Endodermal cell (in vitro differentiated cells): Measurements from ENCODE around the gene SIN3B. TPM values are rescaled to one million over a fixed set of nuclear protein-coding genes. Genes with fewer than 3 reads are reported as not detected.

Experiments
- DNase-seq: peaks from one replicate; pipeline ENCODE4 v3.0.0-alpha.2; 2017
- H3K27ac ChIP-seq: 2 replicates; pipeline ENCODE4 v1.5.1; 2013; ENCODE audit warnings: mild to moderate bottlenecking, low read depth, low read length, moderate library complexity
- H3K27me3 ChIP-seq: 2 replicates; pipeline ENCODE4 v1.6.1; 2013; ENCODE audit warnings: mild to moderate bottlenecking, low read length, moderate library complexity; ENCODE audit not compliant: insufficient read depth, control insufficient read depth, poor library complexity, severe bottlenecking
- H3K36me3 ChIP-seq: 2 replicates; pipeline ENCODE4 v1.7.0; 2013; ENCODE audit warnings: mild to moderate bottlenecking, low read length, moderate library complexity; ENCODE audit not compliant: control insufficient read depth, insufficient read depth
- H3K4me1 ChIP-seq: one replicate; pipeline ENCODE4 v1.7.0; 2013; ENCODE audit warnings: low read length; ENCODE audit not compliant: control insufficient read depth, insufficient read depth
- H3K4me3 ChIP-seq: 2 replicates; pipeline ENCODE4 v1.5.1; 2013; ENCODE audit warnings: mild to moderate bottlenecking, low read length, moderate library complexity
- H3K9ac ChIP-seq: 2 replicates; pipeline ENCODE4 v1.6.1; 2013; ENCODE audit warnings: mild to moderate bottlenecking, low read length, moderate library complexity; ENCODE audit not compliant: poor library complexity, severe bottlenecking; ENCODE audit errors: extremely low read depth
- H3K9me3 ChIP-seq: 2 replicates; pipeline ENCODE4 v1.6.1; 2013; ENCODE audit warnings: mild to moderate bottlenecking, low read length, moderate library complexity; ENCODE audit not compliant: control insufficient read depth
- H3K27ac Mint-ChIP-seq: 2 replicates; pipeline ENCODE4 v1.8.0; 2020; ENCODE audit warnings: mixed read lengths
- H3K27me3 Mint-ChIP-seq: 2 replicates; pipeline ENCODE4 v1.8.0; 2021; ENCODE audit warnings: mild to moderate bottlenecking, mixed read lengths; ENCODE audit not compliant: insufficient read depth
- H3K36me3 Mint-ChIP-seq: 2 replicates; pipeline ENCODE4 v1.8.0; 2020; ENCODE audit warnings: low read depth, mixed read lengths
- H3K4me1 Mint-ChIP-seq: 2 replicates; pipeline ENCODE4 v1.8.0; 2020; ENCODE audit warnings: mixed read lengths
- H3K4me3 Mint-ChIP-seq: 2 replicates; pipeline ENCODE4 v1.8.0; 2020; ENCODE audit warnings: mild to moderate bottlenecking, moderate library complexity, mixed read lengths
- H3K9me3 Mint-ChIP-seq: 2 replicates; pipeline ENCODE4 v1.8.0; 2020; ENCODE audit warnings: mild to moderate bottlenecking, mixed read lengths
- CTCF ChIP-seq: fragments of 200-600 bp; sonication (generic); conservative IDR thresholded peaks from 2 replicates; pipeline ENCODE4 v1.5.0; 2021; ENCODE audit warnings: antibody characterized with exemption, mild to moderate bottlenecking
- WGBS, 2 experiments: methylation state at CpG; one replicate each; pipeline versions ENCODE4 v1.1.5 to v1.1.7; 2013; ENCODE audit warnings: missing lambda C conversion rate in 2 of 2, mixed read lengths in 1 of 2; ENCODE audit not compliant: insufficient coverage in 1 of 2, insufficient read length in 1 of 2; 5-methylcytosine and 5-hydroxymethylcytosine counted together
- total RNA-seq, 2 donors: library from RNA; stranded (reverse); fragmentation: NEBNext Ultra II Directional in 1 of 2; extraction: Animal tissue kit (Norgen Biotek cat#: 25700) in 1 of 2; gene quantifications; 2 replicates in 1 of 2; 3 replicates in 1 of 2; pipeline ENCODE4 v1.2.1, GENCODE V29; 2021

The SIN3B gene
- total RNA-seq, 2 donors from 2014 or later = 68.0 to 78.4 TPM

- Mint-ChIP-seq H3K4me1 (no peaks in the 10 kb centered on the region), H3K36me3 (peaks cover 84% of the 10 kb centered on the region), H3K9me3 (no peaks in the 10 kb centered on the region), H3K27ac (peak overlapping the region; percentile 58), H3K27me3 (no peaks in the 10 kb centered on the region), H3K4me3 (no peak overlapping the region)
- no peak overlapping the region for H3K9ac ChIP-seq
- no peak overlapping the region for H3K27ac ChIP-seq
- no peak overlapping the region for H3K4me3 ChIP-seq
- no peaks in the 10 kb centered on the region for H3K27me3 ChIP-seq
- peak; percentile 64 for DNase-seq
- no peaks in the 10 kb centered on the region for H3K9me3 ChIP-seq
- TF ChIP-seq CTCF = peak; percentile 57
- no peaks in the 10 kb centered on the region for H3K4me1 ChIP-seq
- WGBS, 2 experiments = 93 to 95% methylated on average over 17 to 23 of the region's 23 CpGs
- H3K36me3 ChIP-seq = peaks cover 80% of the 10 kb centered on the region
Measured at GRCh38 chr19:16836115-16837034, 7.2 kb downstream of the SIN3B start.

DNA sequence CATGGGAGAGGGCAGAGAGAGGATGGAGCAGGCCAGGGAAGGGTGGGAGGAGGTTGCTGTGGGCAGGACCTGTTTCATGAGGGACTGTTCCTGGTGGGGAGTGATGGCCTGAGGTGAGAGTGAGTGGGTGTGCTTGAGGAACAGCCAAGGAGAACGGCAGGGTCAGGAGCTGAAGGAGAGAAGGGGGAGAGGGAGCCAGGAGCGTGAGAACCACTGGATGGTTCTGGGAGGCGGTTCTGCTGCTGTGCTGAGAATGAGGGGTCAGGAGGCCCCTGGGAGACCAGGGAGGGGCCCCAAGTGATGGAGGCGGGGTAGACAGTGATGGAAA, 7.8 kb downstream of the SIN3B start:
- H3K27ac Mint-ChIP-seq = no peak overlapping the region
- Histone ChIP-seq H3K27me3 (no peaks in the 10 kb centered on the region), H3K4me3 (no peak overlapping the region), H3K9ac (no peak overlapping the region), H3K4me1 (no peaks in the 10 kb centered on the region), H3K36me3 (peaks cover 80% of the 10 kb centered on the region), H3K27ac (no peak overlapping the region), H3K9me3 (no peaks in the 10 kb centered on the region)
- H3K4me3 Mint-ChIP-seq = no peak overlapping the region
- peaks cover 84% of the 10 kb centered on the region for H3K36me3 Mint-ChIP-seq
- H3K9me3 Mint-ChIP-seq = no peaks in the 10 kb centered on the region
- H3K27me3 Mint-ChIP-seq = no peaks in the 10 kb centered on the region
- DNase-seq = no peak
- H3K4me1 Mint-ChIP-seq = no peaks in the 10 kb centered on the region
- 91 to 100% methylated on average over 4 of the region's 4 CpGs for WGBS, 2 experiments
- no peak for TF ChIP-seq CTCF

- H3K27me3 Mint-ChIP-seq = no peaks in the 10 kb centered on the region
- Histone ChIP-seq H3K4me3 (no peak overlapping the region), H3K4me1 (no peaks in the 10 kb centered on the region), H3K27ac (no peak overlapping the region), H3K27me3 (no peaks in the 10 kb centered on the region), H3K36me3 (peaks cover 87% of the 10 kb centered on the region), H3K9ac (no peak overlapping the region), H3K9me3 (no peaks in the 10 kb centered on the region)
- H3K36me3 Mint-ChIP-seq = peaks cover 87% of the 10 kb centered on the region
- no peaks in the 10 kb centered on the region for H3K9me3 Mint-ChIP-seq
- WGBS, 2 experiments = 95 to 99% methylated on average over 15 of the region's 15 CpGs
- H3K4me1 Mint-ChIP-seq = no peaks in the 10 kb centered on the region
- no peak overlapping the region for H3K4me3 Mint-ChIP-seq
- no peak for DNase-seq
- H3K27ac Mint-ChIP-seq = no peak overlapping the region
- no peak for TF ChIP-seq CTCF
Measured at GRCh38 chr19:16841391-16841926, 12.3 kb downstream of the SIN3B start.
